GM18907 (cell line): ENCODE measurements around the gene MBD6.
"Not testable (repeated sequence)": the region's sequence is repeated elsewhere in the genome, so short reads cannot be mapped to it uniquely, and the experiment has no call there.

Experiments
- ATAC-seq: cut with Tn5 transposase; IDR thresholded peaks from one replicate; pipeline ENCODE4 v1.9.1; 2021; ENCODE audit warnings: mild to moderate bottlenecking, moderate library complexity; ENCODE audit not compliant: unreplicated experiment

Gene MBD6

GRCh38 chr12:57513677-57514076 lies 8.9 kb upstream of the MBD6 start:
- ATAC-seq = not testable (repeated sequence)

- not testable (repeated sequence) for ATAC-seq
These were observed 8.4 kb upstream of the MBD6 start for GRCh38 chr12:57514246-57514645.

- ATAC-seq = no peak
These were observed 7.8 kb upstream of the MBD6 start for GRCh38 chr12:57514720-57515407.

GRCh38 chr12:57515408-57515933 lies 7.2 kb upstream of the MBD6 start:
- no peak for ATAC-seq

- no peak for ATAC-seq
These were observed 6.6 kb upstream of the MBD6 start for GRCh38 chr12:57515934-57516541.

- no peak for ATAC-seq
These were observed 5.9 kb upstream of the MBD6 start for GRCh38 chr12:57516617-57517153.

- ATAC-seq = no peak
These were observed 5.4 kb upstream of the MBD6 start for GRCh38 chr12:57517187-57517586.

GRCh38 chr12:57517718-57518117 lies 4.9 kb upstream of the MBD6 start:
- not testable (repeated sequence) for ATAC-seq

- ATAC-seq = no peak
These were observed 4.3 kb upstream of the MBD6 start for GRCh38 chr12:57518176-57518919.

GRCh38 chr12:57518920-57519795 lies 3.5 kb upstream of the MBD6 start:
- no peak for ATAC-seq

GRCh38 chr12:57519796-57520052 lies 2.9 kb upstream of the MBD6 start:
- peak; percentile 2 for ATAC-seq

- ATAC-seq = peak; percentile 74
These were observed 2.4 kb upstream of the MBD6 start, which contains the start of gene DDIT3 for GRCh38 chr12:57520053-57520818. DDIT3 (minus strand) TSS chr12:57520514; CDS start chr12:57517406, 3,108 bp downstream.

GRCh38 chr12:57521525-57522010 lies 1.1 kb upstream of the MBD6 start:
- no peak for ATAC-seq

GRCh38 chr12:57522887-57523705 lies 472 bp downstream of the MBD6 start:
- no peak for ATAC-seq

GRCh38 chr12:57523706-57524614 lies 1.3 kb downstream of the MBD6 start:
- no peak for ATAC-seq

GRCh38 chr12:57524814-57525614 lies 2.4 kb downstream of the MBD6 start:
- ATAC-seq = no peak
